Loucy (cell line): ENCODE results near the gene SHROOM3.

Experiments used
- EZH2phosphoT487 ChIP-seq: fragments of 200-600 bp; IDR thresholded peaks from 2 replicates; pipeline ENCODE4 v1.6.1; 2018; ENCODE audit warnings: antibody characterized with exemption, mild to moderate bottlenecking, moderate library complexity, borderline replicate concordance
- TF ChIP-seq, protein P1 (sequence below): fragments of 200-600 bp; sonication (generic); conservative IDR thresholded peaks from 2 replicates; pipeline ENCODE4 v1.5.1; 2014; ENCODE audit warnings: mild to moderate bottlenecking, antibody characterized with exemption, low read length

DNA sequence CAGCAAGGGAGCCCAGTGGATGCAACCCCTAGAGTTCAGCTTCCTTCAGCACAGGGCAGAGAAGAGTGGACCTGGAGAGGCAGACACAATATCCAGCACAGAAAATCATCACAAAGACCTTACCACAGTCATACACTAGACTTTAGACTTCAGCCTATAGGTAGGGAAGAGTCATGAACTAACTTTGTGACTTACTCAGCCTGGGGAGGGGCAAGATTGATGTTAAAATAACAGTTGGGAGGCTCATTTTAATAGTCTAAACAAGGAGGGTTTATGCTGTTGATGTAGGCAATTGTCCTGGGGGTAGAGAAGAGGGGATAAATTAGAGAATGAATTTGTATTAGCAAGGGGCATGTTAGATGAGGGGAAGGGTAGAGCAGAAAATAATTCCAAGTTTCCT lies 338.7 kb downstream of the SHROOM3 start:
- TF ChIP-seq, protein P1, sequence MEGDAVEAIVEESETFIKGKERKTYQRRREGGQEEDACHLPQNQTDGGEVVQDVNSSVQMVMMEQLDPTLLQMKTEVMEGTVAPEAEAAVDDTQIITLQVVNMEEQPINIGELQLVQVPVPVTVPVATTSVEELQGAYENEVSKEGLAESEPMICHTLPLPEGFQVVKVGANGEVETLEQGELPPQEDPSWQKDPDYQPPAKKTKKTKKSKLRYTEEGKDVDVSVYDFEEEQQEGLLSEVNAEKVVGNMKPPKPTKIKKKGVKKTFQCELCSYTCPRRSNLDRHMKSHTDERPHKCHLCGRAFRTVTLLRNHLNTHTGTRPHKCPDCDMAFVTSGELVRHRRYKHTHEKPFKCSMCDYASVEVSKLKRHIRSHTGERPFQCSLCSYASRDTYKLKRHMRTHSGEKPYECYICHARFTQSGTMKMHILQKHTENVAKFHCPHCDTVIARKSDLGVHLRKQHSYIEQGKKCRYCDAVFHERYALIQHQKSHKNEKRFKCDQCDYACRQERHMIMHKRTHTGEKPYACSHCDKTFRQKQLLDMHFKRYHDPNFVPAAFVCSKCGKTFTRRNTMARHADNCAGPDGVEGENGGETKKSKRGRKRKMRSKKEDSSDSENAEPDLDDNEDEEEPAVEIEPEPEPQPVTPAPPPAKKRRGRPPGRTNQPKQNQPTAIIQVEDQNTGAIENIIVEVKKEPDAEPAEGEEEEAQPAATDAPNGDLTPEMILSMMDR: no peak
- no peak for TF ChIP-seq EZH2phosphoT487
